Heart left ventricle (tissue), 16 donors: Measurements from ENCODE around the gene ACTR3C. TPM values are rescaled to one million over a fixed set of nuclear protein-coding genes. Genes with fewer than 3 reads are reported as not detected.
A peak's percentile ranks its signal among the peaks of the same experiment; 100 is the strongest.

Experiments
- ATAC-seq, 4 donors: fragments of 200-7000 bp; cut with Tn5 transposase; one replicate each; pipeline ENCODE4 v1.9.1; 2020 to 2022; ENCODE audit warnings: moderate library complexity in 4 of 4, mild to moderate bottlenecking in 3 of 4, moderate number of reproducible peaks in 1 of 4
- DNase-seq, 5 donors: peaks; one replicate each; pipeline ENCODE4 v3.0.0-alpha.2; 2020
- H3K27ac ChIP-seq, 12 donors: fragments of 200-600 bp; sonication (generic) in 4 of 12; one replicate each; pipeline versions ENCODE4 v1.5.0 to v1.8.0; 2016 to 2022; ENCODE audit warnings: mild to moderate bottlenecking in 2 of 12
- H3K27me3 ChIP-seq, 9 donors: fragments of 200-600 bp; sonication (generic) in 2 of 9; one replicate each; pipeline versions ENCODE4 v1.5.1 to v1.8.0; 2016 to 2022; ENCODE audit warnings: mild to moderate bottlenecking in 3 of 9
- H3K36me3 ChIP-seq, 9 donors: fragments of 200-600 bp; sonication (generic) in 2 of 9; one replicate each; pipeline versions ENCODE4 v1.5.0 to v1.8.0; 2018 to 2022; ENCODE audit warnings: mild to moderate bottlenecking in 2 of 9
- H3K4me1 ChIP-seq, 12 donors: fragments of 200-600 bp; sonication (generic) in 4 of 12; one replicate each; pipeline versions ENCODE4 v1.5.0 to v1.8.0; 2016 to 2022; ENCODE audit warnings: mild to moderate bottlenecking in 3 of 12
- H3K4me3 ChIP-seq, 12 donors: fragments of 200-600 bp; sonication (generic) in 4 of 12; one replicate each; pipeline versions ENCODE4 v1.5.0 to v1.8.0; 2017 to 2022; ENCODE audit warnings: mild to moderate bottlenecking in 9 of 12, moderate library complexity in 4 of 12
- H3K9me3 ChIP-seq, 12 donors: fragments of 200-600 bp; sonication (generic) in 4 of 12; one replicate each; pipeline versions ENCODE4 v1.5.0 to v1.8.0; 2016 to 2022; ENCODE audit warnings: mild to moderate bottlenecking in 1 of 12
- POLR2A ChIP-seq, 2 donors: fragments of 450-650 bp; IDR thresholded peaks; one replicate each; pipeline ENCODE4 v1.6.1; 2017; ENCODE audit warnings: antibody characterized with exemption in 2 of 2, mild to moderate bottlenecking in 2 of 2, moderate library complexity in 2 of 2
- WGBS, 4 donors: extraction: QIAGEN DNeasy Blood & Tissue Kit in 2 of 4; methylation state at CpG; one replicate each; pipeline versions ENCODE4 v1.1.5 to v1.1.7; 2013 to 2018; 5-methylcytosine and 5-hydroxymethylcytosine counted together
- intact Hi-C, 10 donors: fragments of 100-400 bp; cut with DNase I; formaldehyde crosslinking; loops; one replicate each; pipeline versions ENCODE4 v1.11.1 to v1.14.2; 2022
- long read RNA-seq, 3 donors: library from polyadenylated mRNA; unstranded; transcript quantifications; one replicate each; pipeline ENCODE4 v2.0.0, GENCODE V29; 2020 to 2021
- polyA plus RNA-seq, 2 donors: library from polyadenylated mRNA; stranded (reverse); fragments of 200-250 nt; gene quantifications; one replicate each; pipeline ENCODE4 v1.2.3, GENCODE V29; 2013
- total RNA-seq, 9 donors: library from RNA; depleted of rRNA in 2 of 9; stranded (reverse); fragments of >200 nt in 2 of 9; fragmentation: NEBNext Ultra II Directional in 3 of 9; extraction: Animal tissue kit (Norgen Biotek cat#: 25700) in 3 of 9; gene quantifications; one replicate each; pipeline versions ENCODE4 v1.1.0 to v1.2.4, GENCODE V29; 2016 to 2023
- TF ChIP-seq, protein P1 (sequence below), 12 donors: fragments of 200-600 bp; sonication (generic) in 4 of 12; IDR thresholded peaks; one replicate each; pipeline versions ENCODE4 v1.5.0 to v1.8.0; 2018 to 2022; ENCODE audit warnings: antibody characterized with exemption in 12 of 12, mild to moderate bottlenecking in 5 of 12
- donor health status: ischemic (EF 13 %, LVEDD 7.1; RV severe dilation, severe dysfunction).
- donor health status: healthy with polysubstance abuse.
- donor health status: DM: no; HTN: yes; CAD: no.
- donor health status: DM: no; HTN: no; CAD: no.
- donor health status: ischemic (EF 25% LVEDD 6.9; RV normal size, moderate dysfunction).
- donor health status: ischemic (EF 25% LVEDD 5.7; RV mildly dilated, moderate dysfunction).
- donor health status: healthy.
- donor health status: DM: yes; HTN: yes; CAD: no.
- donor health status: ischemic (EF 35%, LVEDD 5.7; RV mildly dilated, moderate dysfunction).
- donor health status: nonischemic (EF 11% LVEDD 7.7; RV severe dilation, severe dysfunction).
- donor health status: DM: yes; HTN: yes; CAD: no.
- donor health status: PGD.
- donor health status: ischemic (EF 29% LVEDD 5.4; RV normal size, mild dysfunction).
- donor health status: nonischemic (EF 23%, LVEDD 6.1; RV moderate dilation, normal function).

The ACTR3C gene
- total RNA-seq (1 to 10 TPM; 1.6 to 5.9 (median 3.7) TPM), polyA plus RNA-seq (1 to 10 TPM; 2.2 to 4.5 TPM)
- long read RNA-seq, donor 1, result 0 reads
- long read RNA-seq, donor 2, partial matches to known transcripts, result 0 of 10 reads
- long read RNA-seq, donor 2, other reads (novel, unspliced or antisense), result 10 of 10 reads
- long read RNA-seq, donor 3, partial matches to known transcripts, result 0 of 2 reads
- long read RNA-seq, donor 3, other reads (novel, unspliced or antisense), result 2 of 2 reads

DNA sequence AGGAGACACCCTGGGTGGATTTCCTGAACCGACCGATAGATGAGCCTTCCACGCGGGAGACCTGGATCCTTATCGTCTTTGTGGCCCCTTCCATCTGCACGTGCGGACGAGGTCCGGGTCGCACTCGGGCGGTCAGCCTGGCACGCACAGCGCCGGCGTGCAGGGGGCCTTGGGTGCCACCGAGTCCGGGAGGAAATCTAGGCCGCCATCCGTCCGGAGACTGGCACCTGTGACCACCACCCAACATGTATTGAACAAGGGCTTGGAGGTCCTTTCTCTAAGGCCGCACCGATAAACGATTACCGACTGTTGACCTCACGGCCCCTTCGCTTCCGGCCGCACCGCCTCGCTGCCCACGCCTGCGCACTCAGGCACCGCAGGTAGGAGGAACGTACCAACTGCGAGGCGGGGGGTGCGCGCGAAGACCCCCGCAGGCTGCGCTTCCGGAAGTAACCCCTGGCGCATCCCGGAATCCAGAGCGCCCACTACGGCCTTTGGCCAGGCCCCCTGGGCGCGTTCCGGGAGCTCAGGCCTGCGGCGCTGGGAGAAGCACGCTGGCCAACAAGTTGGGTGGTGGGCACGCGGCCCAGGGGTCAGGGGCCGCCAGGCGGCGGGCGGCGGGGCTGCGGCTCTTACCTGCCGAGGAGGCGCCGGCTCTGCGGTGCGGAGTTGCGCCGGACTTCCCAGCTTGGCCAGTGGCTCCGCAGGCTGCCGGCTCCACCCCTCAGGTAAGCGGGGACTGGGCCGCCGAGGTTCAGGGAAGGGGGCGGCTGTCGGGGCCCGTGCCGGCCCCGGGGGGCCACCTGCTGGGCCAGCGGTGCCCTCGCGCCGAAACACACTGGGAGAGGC is at the start of gene ACTR3C, which contains the start of gene LRRC61:
TSS of gene ACTR3C (minus strand) at position 713 of the 849 bp plus-strand sequence. CDS start 28,249 bp downstream, outside the sequence.
TSS of gene LRRC61 (plus strand) at position 523 of the 849 bp plus-strand sequence. CDS start 13,507 bp downstream, outside the sequence.
- peak in 1 of 2 donors; percentile 12 for TF ChIP-seq POLR2A (IDR thresholded peaks at IDR 0.05)
- TF ChIP-seq, protein P1, sequence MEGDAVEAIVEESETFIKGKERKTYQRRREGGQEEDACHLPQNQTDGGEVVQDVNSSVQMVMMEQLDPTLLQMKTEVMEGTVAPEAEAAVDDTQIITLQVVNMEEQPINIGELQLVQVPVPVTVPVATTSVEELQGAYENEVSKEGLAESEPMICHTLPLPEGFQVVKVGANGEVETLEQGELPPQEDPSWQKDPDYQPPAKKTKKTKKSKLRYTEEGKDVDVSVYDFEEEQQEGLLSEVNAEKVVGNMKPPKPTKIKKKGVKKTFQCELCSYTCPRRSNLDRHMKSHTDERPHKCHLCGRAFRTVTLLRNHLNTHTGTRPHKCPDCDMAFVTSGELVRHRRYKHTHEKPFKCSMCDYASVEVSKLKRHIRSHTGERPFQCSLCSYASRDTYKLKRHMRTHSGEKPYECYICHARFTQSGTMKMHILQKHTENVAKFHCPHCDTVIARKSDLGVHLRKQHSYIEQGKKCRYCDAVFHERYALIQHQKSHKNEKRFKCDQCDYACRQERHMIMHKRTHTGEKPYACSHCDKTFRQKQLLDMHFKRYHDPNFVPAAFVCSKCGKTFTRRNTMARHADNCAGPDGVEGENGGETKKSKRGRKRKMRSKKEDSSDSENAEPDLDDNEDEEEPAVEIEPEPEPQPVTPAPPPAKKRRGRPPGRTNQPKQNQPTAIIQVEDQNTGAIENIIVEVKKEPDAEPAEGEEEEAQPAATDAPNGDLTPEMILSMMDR (IDR thresholded peaks at IDR 0.05), result peak in 3 of 12 donors; percentile 6 to 12 (median 8)
- peak within 1 kb of the TSS in 11 of 12 donors; percentile 17 to 89 (median 52) for H3K27ac ChIP-seq
- peaks cover 0 to 34% (median 9%) of the 10 kb centered on the region in 12 donors for H3K4me1 ChIP-seq
- H3K4me3 ChIP-seq, result peak within 1 kb of the TSS; percentile 48 to 92 (median 68)
- peak in 3 of 5 donors; percentile 54 to 74 (median 60) for DNase-seq
- 6 to 23% (median 13%) methylated on average over 22 to 82 of the region's 82 CpGs for WGBS, 4 donors
- no peaks in the 10 kb centered on the region for H3K9me3 ChIP-seq
- peaks cover 0 to 16% (median 4%) of the 10 kb centered on the region in 9 donors for H3K27me3 ChIP-seq
- intact Hi-C loops, result no loop called here
- H3K36me3 ChIP-seq, result no peaks in the 10 kb centered on the region
- ATAC-seq, result peak; percentile 52 to 88 (median 76)

DNA sequence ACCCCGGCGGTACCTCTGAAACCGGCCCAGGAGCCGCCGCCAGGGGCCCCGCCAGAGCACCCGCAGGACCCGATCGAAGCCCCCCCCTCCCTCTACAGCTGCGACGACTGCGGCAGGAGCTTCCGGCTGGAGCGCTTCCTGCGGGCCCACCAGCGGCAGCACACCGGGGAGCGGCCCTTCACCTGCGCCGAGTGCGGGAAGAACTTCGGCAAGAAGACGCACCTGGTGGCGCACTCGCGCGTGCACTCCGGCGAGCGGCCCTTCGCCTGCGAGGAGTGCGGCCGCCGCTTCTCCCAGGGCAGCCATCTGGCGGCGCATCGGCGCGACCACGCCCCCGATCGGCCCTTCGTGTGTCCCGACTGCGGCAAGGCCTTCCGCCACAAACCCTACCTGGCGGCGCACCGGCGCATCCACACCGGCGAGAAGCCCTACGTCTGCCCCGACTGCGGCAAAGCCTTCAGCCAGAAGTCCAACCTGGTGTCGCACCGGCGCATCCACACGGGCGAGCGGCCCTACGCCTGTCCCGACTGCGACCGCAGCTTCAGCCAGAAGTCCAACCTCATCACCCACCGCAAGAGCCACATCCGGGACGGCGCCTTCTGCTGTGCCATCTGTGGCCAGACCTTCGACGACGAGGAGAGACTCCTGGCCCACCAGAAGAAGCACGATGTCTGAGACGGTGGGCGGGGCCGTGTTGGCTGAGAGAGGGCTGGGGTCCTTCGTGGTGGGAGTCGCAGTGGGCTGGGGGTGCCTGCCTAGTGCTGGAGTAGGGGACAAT is 49.1 kb upstream of the ACTR3C start:
- ATAC-seq, result no peak
- H3K36me3 ChIP-seq, result peaks cover 0 to 47% (median 41%) of the 10 kb centered on the region in 9 donors
- intact Hi-C loops, result loop anchor here in 1 of 10 donors (5.0 kb wide), 1 partner anchor 35 kb away; a partner anchor contains a TSS

DNA sequence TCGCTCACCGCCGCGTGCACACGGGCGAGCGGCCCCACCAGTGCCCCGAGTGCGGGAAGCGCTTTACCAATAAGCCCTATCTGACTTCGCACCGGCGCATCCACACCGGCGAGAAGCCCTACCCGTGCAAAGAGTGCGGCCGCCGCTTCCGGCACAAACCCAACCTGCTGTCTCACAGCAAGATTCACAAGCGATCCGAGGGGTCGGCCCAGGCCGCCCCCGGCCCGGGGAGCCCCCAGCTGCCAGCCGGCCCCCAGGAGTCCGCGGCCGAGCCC is 48.6 kb upstream of the ACTR3C start:
- no peaks in the 10 kb centered on the region for H3K27me3 ChIP-seq
- DNase-seq (no peak), ATAC-seq (no peak)
- no peaks in the 10 kb centered on the region for H3K9me3 ChIP-seq
- peaks cover 2 to 53% (median 32%) of the 10 kb centered on the region in 12 donors for H3K4me1 ChIP-seq
- peaks cover 0 to 47% (median 41%) of the 10 kb centered on the region in 9 donors for H3K36me3 ChIP-seq
- WGBS, 4 donors, result 92 to 99% (median 94%) methylated on average over 24 to 30 of the region's 30 CpGs
- TF ChIP-seq, protein P1 (IDR thresholded peaks at IDR 0.05), result no peak
- no peak for TF ChIP-seq POLR2A (IDR thresholded peaks at IDR 0.05)
- no peak overlapping the region for H3K27ac ChIP-seq
- no peak overlapping the region for H3K4me3 ChIP-seq
- intact Hi-C loops, result loop anchor here in 1 of 10 donors (5.0 kb wide), 1 partner anchor 35 kb away; a partner anchor contains a TSS

More for the DNA sequence above, 49.1 kb upstream of the ACTR3C start:
- Histone ChIP-seq H3K4me1 (peaks cover 2 to 53% (median 33%) of the 10 kb centered on the region in 12 donors), H3K27me3 (no peaks in the 10 kb centered on the region), H3K27ac (peak overlapping the region in 5 of 12 donors; percentile 37 to 64 (median 45)), H3K4me3 (no peak overlapping the region), H3K9me3 (no peaks in the 10 kb centered on the region)
- 80 to 86% (median 83%) methylated on average over 69 to 79 of the region's 79 CpGs for WGBS, 4 donors
- DNase-seq, result no peak
- TF ChIP-seq, protein P1 (IDR thresholded peaks at IDR 0.05), result no peak
- TF ChIP-seq POLR2A (IDR thresholded peaks at IDR 0.05), result no peak
